ENCODE measurements around the gene TEX2. TPM values are rescaled to one million over a fixed set of nuclear protein-coding genes. Genes with fewer than 3 reads are reported as not detected.

TEX2 gene
- total and polyA plus RNA-seq, 2 donors (not counting 1 experiment from before 2014, with no cell fraction given): 4.0 to 7.6 TPM

GRCh38 chr17:64187093-64187895 is 75.8 kb downstream of the TEX2 start:
- POLR2A ChIA-PET: no interaction called here
- Mint-ChIP-seq H3K4me3 (no peak overlapping the region), H3K27me3 (no peaks in the 10 kb centered on the region), H3K4me1 (no peaks in the 10 kb centered on the region), H3K9me3 (ENCODE audit: insufficient read depth) (no peaks in the 10 kb centered on the region), H3K27ac (no peak overlapping the region)
- intact Hi-C loops (cut with micrococcal nuclease): no loop called here
- TF ChIP-seq EZH2 (IDR thresholded peaks at IDR 0.05; ENCODE audit: borderline replicate concordance, insufficient read depth, low read depth, low read length, poor library complexity, severe bottlenecking) (no peak), CTCF (IDR thresholded peaks at IDR 0.05) (no peak)
- DNase-seq (no peak), ATAC-seq (ENCODE audit: low read depth) (no peak)
- Histone ChIP-seq H3K79me2 (ENCODE audit: control insufficient read depth, insufficient read depth, low read length) (no peaks in the 10 kb centered on the region), H3K27me3 (replicated peaks in 1 of 4; ENCODE audit: control extremely low read depth in 1 of 4, control insufficient read depth in 3 of 4, insufficient read depth in 4 of 4, low read length in 3 of 4) (no peaks in the 10 kb centered on the region), H3K4me3 (ENCODE audit: control extremely low read depth in 1 of 5, extremely low read depth in 1 of 5, insufficient read depth in 1 of 5, low read depth in 2 of 5, low read length in 4 of 5) (no peak overlapping the region), H3K4me1 (ENCODE audit: control insufficient read depth in 2 of 2, insufficient read depth in 2 of 2, low read length in 2 of 2) (no peaks in the 10 kb centered on the region), H3K36me3 (replicated peaks in 1 of 2; ENCODE audit: control extremely low read depth in 1 of 2, control insufficient read depth in 1 of 2, extremely low read depth in 1 of 2, insufficient read depth in 2 of 2, low read length in 1 of 2) (peaks cover 0 to 8% of the 10 kb centered on the region in 2 experiments), H3K27ac (ENCODE audit: low read length in 2 of 2) (no peak overlapping the region), H4K20me1 (ENCODE audit: control insufficient read depth, insufficient read depth, low read length, poor library complexity, severe bottlenecking) (no peaks in the 10 kb centered on the region), H3K9me3 (ENCODE audit: control extremely low read depth in 1 of 3, control insufficient read depth in 2 of 3, insufficient read depth in 1 of 3, low read length in 2 of 3) (no peaks in the 10 kb centered on the region), H3K4me2 (replicated peaks; ENCODE audit: low read depth, low read length, poor library complexity, severe bottlenecking) (no peak overlapping the region), H3K9ac (ENCODE audit: low read length) (no peak overlapping the region), H2AFZ (ENCODE audit: insufficient read depth, low read depth, low read length, poor library complexity, severe bottlenecking) (no peak overlapping the region)
- 97% methylated on average over 10 of the region's 11 CpGs for WGBS (ENCODE audit: insufficient coverage)
- CTCF ChIA-PET: no interaction called here
